ENCODE measurements around the gene UBC. TPM values are rescaled to one million over a fixed set of nuclear protein-coding genes. Genes with fewer than 3 reads are reported as not detected.
"Not testable (repeated sequence)": the region's sequence is repeated elsewhere in the genome, so short reads cannot be mapped to it uniquely, and the experiment has no call there.

Gene UBC
- total and polyA plus RNA-seq, 4 donors = 1,113 to 1,682 (median 1,303) TPM

DNA sequence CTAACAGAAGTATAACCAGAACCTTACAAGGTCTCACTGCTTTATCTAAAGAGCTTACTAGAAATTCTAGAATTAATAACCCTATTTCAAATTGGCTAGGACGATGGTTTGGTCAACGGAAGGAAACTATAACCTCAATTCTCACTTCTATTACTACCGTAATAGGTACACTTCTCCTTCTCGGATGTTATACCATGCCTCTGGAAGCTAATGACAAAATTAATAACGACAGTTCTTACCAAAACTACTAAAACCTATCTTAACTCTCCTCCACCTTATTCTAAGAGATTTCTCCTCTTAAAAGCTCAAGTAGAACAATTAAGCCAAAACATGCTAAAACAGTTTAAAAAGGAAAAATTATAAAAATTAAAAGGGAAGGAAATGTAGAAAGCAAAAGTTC is 23.7 kb upstream of the UBC start:
- DNase-seq = no peak
- no peak for ATAC-seq (ENCODE audit: insufficient read depth, low FRiP score)
- Histone ChIP-seq H3K27ac (ENCODE audit: low read depth in 1 of 2, low read length in 1 of 2) (no peak overlapping the region), H3K36me3 (ENCODE audit: control insufficient read depth in 4 of 4, insufficient read depth in 4 of 4, low read length in 4 of 4) (peaks cover 0 to under 1% (median 0%) of the 10 kb centered on the region in 4 donors), H3K9ac (ENCODE audit: insufficient read depth in 1 of 2, low read length in 2 of 2) (no peak overlapping the region), H3K4me3 (no peak overlapping the region), H3K4me1 (ENCODE audit: control insufficient read depth in 5 of 5, insufficient read depth in 5 of 5, low read length in 5 of 5) (peaks cover 0 to 20% (median 2%) of the 10 kb centered on the region in 5 donors), H3K9me3 (ENCODE audit: control insufficient read depth in 4 of 4, insufficient read depth in 3 of 4, low read length in 3 of 4) (no peaks in the 10 kb centered on the region), H3K27me3 (ENCODE audit: control insufficient read depth in 3 of 3, insufficient read depth in 3 of 3, low read length in 2 of 3) (no peaks in the 10 kb centered on the region)
- TF ChIP-seq, protein P1, sequence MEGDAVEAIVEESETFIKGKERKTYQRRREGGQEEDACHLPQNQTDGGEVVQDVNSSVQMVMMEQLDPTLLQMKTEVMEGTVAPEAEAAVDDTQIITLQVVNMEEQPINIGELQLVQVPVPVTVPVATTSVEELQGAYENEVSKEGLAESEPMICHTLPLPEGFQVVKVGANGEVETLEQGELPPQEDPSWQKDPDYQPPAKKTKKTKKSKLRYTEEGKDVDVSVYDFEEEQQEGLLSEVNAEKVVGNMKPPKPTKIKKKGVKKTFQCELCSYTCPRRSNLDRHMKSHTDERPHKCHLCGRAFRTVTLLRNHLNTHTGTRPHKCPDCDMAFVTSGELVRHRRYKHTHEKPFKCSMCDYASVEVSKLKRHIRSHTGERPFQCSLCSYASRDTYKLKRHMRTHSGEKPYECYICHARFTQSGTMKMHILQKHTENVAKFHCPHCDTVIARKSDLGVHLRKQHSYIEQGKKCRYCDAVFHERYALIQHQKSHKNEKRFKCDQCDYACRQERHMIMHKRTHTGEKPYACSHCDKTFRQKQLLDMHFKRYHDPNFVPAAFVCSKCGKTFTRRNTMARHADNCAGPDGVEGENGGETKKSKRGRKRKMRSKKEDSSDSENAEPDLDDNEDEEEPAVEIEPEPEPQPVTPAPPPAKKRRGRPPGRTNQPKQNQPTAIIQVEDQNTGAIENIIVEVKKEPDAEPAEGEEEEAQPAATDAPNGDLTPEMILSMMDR (IDR thresholded peaks at IDR 0.05; ENCODE audit: control extremely low read depth, extremely low read depth) = no peak
- 26 to 49% methylated on average over 5 of the region's 5 CpGs for WGBS, 2 donors

DNA sequence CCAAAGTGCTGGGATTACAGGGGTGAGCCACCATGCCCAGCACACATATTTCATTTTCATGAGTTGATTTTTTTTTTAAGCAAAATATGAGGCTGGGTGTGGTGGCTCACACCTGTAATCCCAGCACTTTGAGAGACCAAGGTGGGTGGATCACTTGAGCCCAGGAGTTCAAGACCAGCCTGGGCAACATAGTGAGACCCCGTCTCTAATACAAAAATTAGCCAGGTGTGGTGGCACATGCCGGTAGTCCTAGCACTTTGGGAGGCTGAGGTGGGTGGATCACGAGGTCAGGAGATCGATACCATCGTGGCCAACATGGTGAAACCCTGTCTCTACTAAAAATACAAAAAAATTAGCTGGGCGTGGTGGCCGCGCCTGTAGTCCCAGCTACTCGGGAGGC is 17.1 kb upstream of the UBC start:
- not testable (repeated sequence) for H3K4me3 ChIP-seq; ATAC-seq (ENCODE audit: insufficient read depth, low FRiP score); H3K36me3 ChIP-seq (ENCODE audit: control insufficient read depth in 4 of 4, insufficient read depth in 4 of 4, low read length in 4 of 4); DNase-seq; H3K4me1 ChIP-seq (ENCODE audit: control insufficient read depth in 5 of 5, insufficient read depth in 5 of 5, low read length in 5 of 5); H3K27ac ChIP-seq (ENCODE audit: low read depth in 1 of 2, low read length in 1 of 2); H3K9ac ChIP-seq (ENCODE audit: insufficient read depth in 1 of 2, low read length in 2 of 2); H3K9me3 ChIP-seq (ENCODE audit: control insufficient read depth in 4 of 4, insufficient read depth in 3 of 4, low read length in 3 of 4); H3K27me3 ChIP-seq (ENCODE audit: control insufficient read depth in 3 of 3, insufficient read depth in 3 of 3, low read length in 2 of 3)
- WGBS, 2 donors = 96 to 98% methylated on average over 9 of the region's 9 CpGs

DNA sequence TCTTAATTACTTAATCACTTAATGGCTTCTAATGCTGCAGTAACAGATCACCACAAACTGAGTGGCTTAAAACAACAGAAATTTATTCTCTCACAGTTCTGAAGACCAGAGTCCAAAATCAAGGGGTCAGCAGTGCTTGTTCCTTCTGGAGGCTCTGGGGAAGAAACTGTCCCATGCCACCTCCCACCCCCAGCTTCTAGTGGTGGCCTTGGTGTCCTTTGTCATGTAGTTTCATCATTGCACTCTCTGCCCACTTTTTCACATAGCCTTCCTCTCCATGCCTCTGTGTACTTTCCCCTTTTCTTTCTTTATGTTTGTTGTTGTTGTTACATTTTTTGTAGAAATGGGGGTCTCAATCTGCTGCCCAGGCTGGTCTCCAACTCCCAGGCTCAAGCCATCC is 16.1 kb upstream of the UBC start:
- Histone ChIP-seq H3K36me3 (ENCODE audit: control insufficient read depth in 4 of 4, insufficient read depth in 4 of 4, low read length in 4 of 4) (no peaks in the 10 kb centered on the region), H3K27me3 (ENCODE audit: control insufficient read depth in 3 of 3, insufficient read depth in 3 of 3, low read length in 2 of 3) (no peaks in the 10 kb centered on the region), H3K4me1 (ENCODE audit: control insufficient read depth in 5 of 5, insufficient read depth in 5 of 5, low read length in 5 of 5) (peaks cover 0 to 10% (median 5%) of the 10 kb centered on the region in 5 donors), H3K4me3 (no peak overlapping the region), H3K9me3 (ENCODE audit: control insufficient read depth in 4 of 4, insufficient read depth in 3 of 4, low read length in 3 of 4) (no peaks in the 10 kb centered on the region), H3K27ac (ENCODE audit: low read depth in 1 of 2, low read length in 1 of 2) (no peak overlapping the region), H3K9ac (ENCODE audit: insufficient read depth in 1 of 2, low read length in 2 of 2) (no peak overlapping the region)
- DNase-seq (no peak), ATAC-seq (ENCODE audit: insufficient read depth, low FRiP score) (no peak)
- TF ChIP-seq, protein P1 (IDR thresholded peaks at IDR 0.05; ENCODE audit: control extremely low read depth, extremely low read depth) = no peak

DNA sequence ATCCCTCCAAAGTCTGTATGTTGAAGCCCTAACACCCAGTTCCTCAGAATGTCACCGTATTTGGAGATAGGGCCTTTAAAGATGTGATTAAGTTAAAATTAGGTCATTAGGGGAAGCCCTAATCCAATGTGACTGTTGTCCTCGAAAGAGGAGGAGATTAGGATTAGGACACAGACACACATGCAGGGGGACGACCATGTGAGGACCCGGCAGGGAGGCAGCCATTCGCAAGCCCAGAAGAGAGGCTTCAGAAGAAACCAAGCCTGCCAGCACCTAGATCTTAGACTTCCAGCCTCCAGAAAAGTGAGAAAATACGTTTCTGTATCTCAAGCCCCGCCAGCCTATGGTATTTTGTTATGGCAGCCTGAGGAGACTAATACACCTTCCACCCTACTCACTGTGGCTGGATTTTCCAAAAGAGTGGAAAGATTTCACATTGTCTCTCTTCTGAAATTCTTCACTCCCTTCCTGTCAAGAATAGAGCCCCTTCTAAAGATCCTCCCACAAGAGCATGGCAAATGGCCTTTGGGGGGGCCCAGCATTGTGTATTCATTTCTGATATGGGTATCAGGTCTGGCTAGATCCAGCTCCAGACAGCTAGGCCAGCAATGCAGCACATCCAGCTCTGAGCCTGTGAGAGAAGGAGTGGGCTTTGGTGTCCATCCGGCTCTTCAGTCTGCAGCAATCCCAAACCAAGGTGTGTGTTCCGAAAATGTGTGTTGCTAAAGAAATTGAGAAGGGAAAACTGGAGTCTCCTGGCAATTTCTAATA is 15.4 kb upstream of the UBC start:
- DNase-seq = no peak
- no peaks in the 10 kb centered on the region for H3K36me3 ChIP-seq (ENCODE audit: control insufficient read depth in 4 of 4, insufficient read depth in 4 of 4, low read length in 4 of 4)

More for the DNA sequence above, 15.4 kb upstream of the UBC start:
- no peak for ATAC-seq (ENCODE audit: insufficient read depth, low FRiP score)
- H3K9me3 ChIP-seq (ENCODE audit: control insufficient read depth in 4 of 4, insufficient read depth in 3 of 4, low read length in 3 of 4) = no peaks in the 10 kb centered on the region
- H3K27ac ChIP-seq (ENCODE audit: low read depth in 1 of 2, low read length in 1 of 2) = peak overlapping the region in 1 of 2 donors; percentile 99
- 89 to 92% methylated on average over 9 of the region's 9 CpGs for WGBS, 2 donors
- H3K4me3 ChIP-seq = no peak overlapping the region
- no peaks in the 10 kb centered on the region for H3K27me3 ChIP-seq (ENCODE audit: control insufficient read depth in 3 of 3, insufficient read depth in 3 of 3, low read length in 2 of 3)
- no peak overlapping the region for H3K9ac ChIP-seq (ENCODE audit: insufficient read depth in 1 of 2, low read length in 2 of 2)
- H3K4me1 ChIP-seq (ENCODE audit: control insufficient read depth in 5 of 5, insufficient read depth in 5 of 5, low read length in 5 of 5) = peaks cover 0 to 10% (median 5%) of the 10 kb centered on the region in 5 donors
- TF ChIP-seq, protein P1 (IDR thresholded peaks at IDR 0.05; ENCODE audit: control extremely low read depth, extremely low read depth) = no peak

All from lung (tissue), 12 donors.